Activated B cell treated with CpG ODN at 0.5 μM for 24 hours (primary cell): Measurements from ENCODE around the gene PEPD. TPM values are rescaled to one million over a fixed set of nuclear protein-coding genes. Genes with fewer than 3 reads are reported as not detected.

Experiments used
- ATAC-seq: fragments of 200-7000 bp; cut with Tn5 transposase; one replicate; pipeline ENCODE4 v1.10.0; 2021; ENCODE audit warnings: low read depth, mild to moderate bottlenecking, moderate library complexity
- CTCF ChIA-PET: fragments of 350-600 bp; sonication (Branson Sonifier 250); formaldehyde crosslinking; loops from one replicate; lab custom pipeline; 2021; ENCODE audit warnings: antibody characterized with exemption; lab: Charles Lee
- POLR2A ChIA-PET: fragments of 350-600 bp; sonication (Branson Sonifier 250); formaldehyde crosslinking; loops from one replicate; lab custom pipeline; 2021; ENCODE audit warnings: antibody characterized with exemption; lab: Charles Lee
- DNase-seq: peaks from one replicate; pipeline ENCODE4 v3.0.0; 2022
- H3K27ac Mint-ChIP-seq: one replicate; pipeline ENCODE4 v1.8.0; 2020; ENCODE audit warnings: mixed read lengths
- H3K27me3 Mint-ChIP-seq: one replicate; pipeline ENCODE4 v1.8.0; 2021; ENCODE audit warnings: mixed read lengths
- H3K36me3 Mint-ChIP-seq: one replicate; pipeline ENCODE4 v1.8.0; 2021; ENCODE audit warnings: low read depth, mixed read lengths
- H3K4me1 Mint-ChIP-seq: one replicate; pipeline ENCODE4 v1.8.0; 2021; ENCODE audit warnings: mixed read lengths
- H3K4me3 Mint-ChIP-seq: one replicate; pipeline ENCODE4 v1.8.0; 2020; ENCODE audit warnings: mild to moderate bottlenecking, mixed read lengths
- H3K9me3 Mint-ChIP-seq: one replicate; pipeline ENCODE4 v1.8.0; 2020; ENCODE audit warnings: mixed read lengths
- CTCF ChIP-seq: fragments of 200-600 bp; IDR thresholded peaks from one replicate; pipeline ENCODE4 v1.8.0; 2022; ENCODE audit warnings: antibody characterized with exemption, mild to moderate bottlenecking
- intact Hi-C: fragments of 100-400 bp; cut with micrococcal nuclease; formaldehyde crosslinking; loops from one replicate; pipeline ENCODE4 v1.15.1; 2024
- total RNA-seq: library from RNA; stranded (reverse); gene quantifications from 2 replicates; pipeline ENCODE4 v1.2.3, GENCODE V29; 2022

Gene PEPD
- total RNA-seq, 1 donor from 2014 or later, result 49.1 TPM

DNA sequence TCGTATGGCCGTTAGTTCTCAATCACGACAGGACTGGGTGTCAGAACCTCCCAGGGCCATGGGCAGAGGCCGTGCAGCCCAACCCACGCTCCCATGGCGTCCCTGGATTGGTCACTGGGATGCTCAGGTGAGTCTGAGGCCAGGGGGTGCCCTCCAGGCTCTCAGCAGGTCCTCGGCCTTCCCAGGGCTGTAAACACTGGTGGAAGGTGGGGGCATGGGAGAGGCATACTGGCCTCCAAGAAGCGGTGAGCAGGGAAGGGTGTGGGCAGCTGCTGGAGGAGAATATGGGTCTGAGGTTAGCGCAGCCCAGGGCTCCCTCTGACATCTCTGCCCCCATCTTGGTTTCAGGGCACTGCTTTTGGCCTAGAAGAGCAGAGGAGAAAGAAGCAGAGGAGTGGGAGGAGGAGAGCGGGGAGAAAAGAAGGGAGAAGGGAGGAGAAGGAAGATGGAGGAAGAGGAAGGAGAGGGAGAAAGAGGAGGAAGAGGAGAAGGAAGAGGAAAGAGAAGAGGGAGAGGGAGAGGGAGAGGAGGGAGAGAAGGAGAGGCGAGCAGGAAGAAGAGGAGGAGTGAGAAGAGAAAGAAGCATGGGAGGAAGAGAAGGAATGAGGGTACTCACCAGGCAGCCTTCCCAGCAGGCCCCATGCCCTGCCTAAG is 85.8 kb downstream of the PEPD start:
- Mint-ChIP-seq H3K27ac (no peak overlapping the region), H3K4me1 (no peaks in the 10 kb centered on the region), H3K9me3 (no peaks in the 10 kb centered on the region), H3K27me3 (peaks cover 1% of the 10 kb centered on the region), H3K4me3 (no peak overlapping the region), H3K36me3 (no peaks in the 10 kb centered on the region)
- DNase-seq, result no peak
- ChIA-PET CTCF (no interaction called here), POLR2A (no interaction called here)
- no peak for TF ChIP-seq CTCF
- intact Hi-C loops, result loop anchor here (10.0 kb wide), 1 partner anchor 659 kb away; no protein-coding TSS in a partner anchor
- no peak for ATAC-seq

DNA sequence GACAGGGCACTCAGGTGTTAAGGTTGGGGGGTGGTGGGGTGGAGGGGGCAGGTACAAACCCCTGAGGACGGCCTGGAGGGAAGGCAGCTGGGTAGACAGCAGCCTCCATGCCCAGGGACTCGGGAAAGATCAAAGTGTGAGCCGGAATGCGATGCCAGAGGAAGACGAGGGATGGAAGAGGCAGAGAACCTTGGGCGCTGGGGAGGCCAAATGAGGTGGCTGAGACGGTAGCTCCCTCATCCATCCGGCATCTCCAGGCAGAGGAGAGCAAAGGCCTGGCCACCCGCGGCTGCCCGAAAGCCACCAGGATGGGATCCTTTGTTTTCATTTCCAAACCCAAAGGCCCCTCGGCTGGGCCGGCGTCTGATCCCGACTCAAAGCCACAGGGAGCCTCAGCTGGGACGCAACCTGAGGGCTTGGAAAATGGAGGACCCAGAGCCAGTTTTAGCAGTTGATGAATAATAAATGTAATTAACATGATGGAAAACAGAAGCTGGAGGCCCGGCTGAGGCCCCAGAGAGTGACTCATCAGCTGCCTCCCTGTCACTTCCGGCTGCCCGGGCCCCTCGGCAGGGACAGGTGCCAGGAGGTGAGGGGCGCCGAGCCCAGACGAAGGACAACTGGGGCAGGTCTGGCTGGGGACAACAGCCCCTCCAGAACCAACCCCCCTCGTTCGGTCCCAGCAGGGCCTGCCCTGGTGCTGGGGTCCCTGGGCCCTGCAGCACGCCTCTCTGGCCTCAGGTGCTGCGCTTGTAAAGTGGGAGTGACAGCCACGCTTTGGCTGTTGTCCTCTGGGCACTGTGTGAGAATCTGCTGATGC is 86.5 kb downstream of the PEPD start:
- Mint-ChIP-seq H3K27ac (no peak overlapping the region), H3K4me1 (no peaks in the 10 kb centered on the region)

GRCh38 chr19:33434069-33434885 is 87.3 kb downstream of the PEPD start:
- no peak overlapping the region for H3K27ac Mint-ChIP-seq
- CTCF ChIA-PET, result no interaction called here
- H3K4me3 Mint-ChIP-seq, result no peak overlapping the region
- POLR2A ChIA-PET, result no interaction called here
- no peaks in the 10 kb centered on the region for H3K9me3 Mint-ChIP-seq
- H3K36me3 Mint-ChIP-seq, result no peaks in the 10 kb centered on the region
- ATAC-seq (no peak), DNase-seq (no peak)
- no peak for TF ChIP-seq CTCF
- no peaks in the 10 kb centered on the region for H3K4me1 Mint-ChIP-seq
- peaks cover 2% of the 10 kb centered on the region for H3K27me3 Mint-ChIP-seq
- intact Hi-C loops, result loop anchor here (5.0 to 10.0 kb wide), 3 partner anchors 661 to 1068 kb away; no protein-coding TSS in a partner anchor

More for the DNA sequence above, 86.5 kb downstream of the PEPD start:
- ChIA-PET POLR2A (no interaction called here), CTCF (no interaction called here)
- Mint-ChIP-seq H3K36me3 (no peaks in the 10 kb centered on the region), H3K4me3 (no peak overlapping the region), H3K27me3 (peaks cover 2% of the 10 kb centered on the region), H3K9me3 (no peaks in the 10 kb centered on the region)
- intact Hi-C loops, result loop anchor here (5.0 to 10.0 kb wide), 3 partner anchors 660 to 1067 kb away; no protein-coding TSS in a partner anchor
- no peak for TF ChIP-seq CTCF
- no peak for ATAC-seq
- no peak for DNase-seq

DNA sequence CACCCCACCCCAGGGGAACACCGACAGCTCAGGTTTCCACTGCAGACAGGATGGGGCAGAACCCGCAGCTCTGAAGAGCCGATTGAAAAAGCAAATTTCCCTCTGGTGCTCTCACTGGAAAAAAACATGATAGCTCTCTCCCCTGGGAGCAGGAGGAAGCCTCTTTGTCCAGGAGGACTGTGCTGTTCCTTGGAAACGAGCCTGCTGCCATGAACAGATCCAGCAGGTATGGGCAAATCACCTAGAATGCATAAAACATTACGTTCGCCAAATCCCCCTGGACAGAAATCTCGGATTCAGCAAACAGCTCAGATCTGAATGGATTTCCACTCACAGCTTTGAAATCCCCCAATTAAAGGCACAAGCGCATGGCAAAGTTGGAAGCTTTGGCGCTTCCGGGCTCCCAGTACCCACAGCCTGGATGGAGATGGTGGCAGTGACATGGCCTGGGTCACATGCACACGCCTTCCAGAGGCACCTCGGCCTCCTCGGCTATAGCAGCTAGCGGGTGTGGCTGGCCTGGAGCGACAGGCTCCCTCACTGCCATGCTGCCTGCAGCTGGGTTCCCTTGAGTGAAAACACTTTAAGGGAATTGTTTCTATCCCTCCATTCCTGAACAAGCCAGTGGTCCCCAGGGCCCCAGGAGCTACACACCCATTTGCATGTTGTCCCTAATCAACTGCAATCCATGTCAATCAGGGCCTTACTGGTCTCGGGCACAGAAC is 89.0 kb downstream of the PEPD start:
- H3K36me3 Mint-ChIP-seq, result no peaks in the 10 kb centered on the region
- peaks cover 2% of the 10 kb centered on the region for H3K27me3 Mint-ChIP-seq
- ATAC-seq (no peak), DNase-seq (no peak)
- ChIA-PET CTCF (interaction anchor here (1.4 kb wide), 1 partner anchor 338 kb away, joined by 8 read pairs; no protein-coding TSS in a partner anchor), POLR2A (no interaction called here)
- H3K9me3 Mint-ChIP-seq, result no peaks in the 10 kb centered on the region
- no peak for TF ChIP-seq CTCF
- intact Hi-C loops, result loop anchor here (5.0 to 10.0 kb wide), 3 partner anchors 662 to 1070 kb away; no protein-coding TSS in a partner anchor
- no peaks in the 10 kb centered on the region for H3K4me1 Mint-ChIP-seq
- H3K27ac Mint-ChIP-seq, result no peak overlapping the region
- no peak overlapping the region for H3K4me3 Mint-ChIP-seq
